Activated CD8-positive, alpha-beta memory T cell treated with anti-CD3 and anti-CD28 coated beads, Interleukin-2, amount 50 U/mL, for 48 hours (primary cell): ENCODE measurements around the gene HTR6.

Experiments used
- DNase-seq: peaks from one replicate; pipeline ENCODE4 v3.0.0-alpha.2; 2020

Gene HTR6

GRCh38 chr1:19639999-19640362 is 24.7 kb upstream of the HTR6 start:
- no peak for DNase-seq

GRCh38 chr1:19640363-19641316 is 24.0 kb upstream of the HTR6 start:
- no peak for DNase-seq

GRCh38 chr1:19643121-19643520 is 21.6 kb upstream of the HTR6 start:
- DNase-seq: peak; percentile 52

GRCh38 chr1:19643602-19644394 is 20.9 kb upstream of the HTR6 start, which contains the start of gene NBL1:
NBL1 (plus strand) TSS chr1:19644311; CDS start chr1:19655031, 10,720 bp downstream.
- DNase-seq: peak; percentile 85

- DNase-seq: no peak
These were observed 20.3 kb upstream of the HTR6 start for GRCh38 chr1:19644395-19644680.

- DNase-seq: peak; percentile 81
These were observed 19.8 kb upstream of the HTR6 start for GRCh38 chr1:19644681-19645410.

GRCh38 chr1:19645411-19646251 is 19.0 kb upstream of the HTR6 start:
- DNase-seq: no peak

- peak; percentile 57 for DNase-seq
These were observed 18.0 kb upstream of the HTR6 start for GRCh38 chr1:19646377-19647319.

GRCh38 chr1:19647643-19648042 is 17.0 kb upstream of the HTR6 start:
- no peak for DNase-seq

- DNase-seq: no peak
These were observed 16.4 kb upstream of the HTR6 start for GRCh38 chr1:19648239-19648638.

GRCh38 chr1:19648689-19649088 is 16.0 kb upstream of the HTR6 start:
- peak; percentile 52 for DNase-seq

GRCh38 chr1:19650416-19651140 is 14.1 kb upstream of the HTR6 start:
- no peak for DNase-seq

GRCh38 chr1:19651141-19651737 is 13.4 kb upstream of the HTR6 start:
- peak; percentile 66 for DNase-seq

GRCh38 chr1:19654386-19654785 is 10.3 kb upstream of the HTR6 start:
- DNase-seq: no peak

- no peak for DNase-seq
These were observed 9.6 kb upstream of the HTR6 start for GRCh38 chr1:19654886-19655717.

- no peak for DNase-seq
These were observed 9.0 kb upstream of the HTR6 start for GRCh38 chr1:19655718-19656080.

GRCh38 chr1:19656134-19656779 is 8.4 kb upstream of the HTR6 start:
- no peak for DNase-seq

- DNase-seq: no peak
These were observed 7.8 kb upstream of the HTR6 start for GRCh38 chr1:19656780-19657466.
